Neural cell (in vitro differentiated cells): ENCODE results near the gene BST1. TPM values are rescaled to one million over a fixed set of nuclear protein-coding genes. Genes with fewer than 3 reads are reported as not detected.

Experiments
- H2AFZ ChIP-seq: fragments of 200-600, 300-800 bp; sonication (generic), shearing (Covaris generic); 2 replicates; pipeline ENCODE4 v1.6.0; 2014; ENCODE audit warnings: low read depth, mild to moderate bottlenecking, antibody characterized with exemption, low read length, moderate library complexity
- H3F3A ChIP-seq: fragments of 200-600 bp; shearing (Covaris generic); 2 replicates; pipeline ENCODE4 v1.6.1; 2016; ENCODE audit warnings: mild to moderate bottlenecking, moderate library complexity, mixed read lengths, antibody characterized with exemption, low read length; ENCODE audit not compliant: insufficient read depth, poor library complexity, severe bottlenecking
- H3K27ac ChIP-seq: fragments of 200-600, 300-800 bp; sonication (generic), shearing (Covaris generic); 2 replicates; pipeline ENCODE4 v1.5.1; 2014; ENCODE audit warnings: mild to moderate bottlenecking, low read length, moderate library complexity
- H3K27me3 ChIP-seq: fragments of 300-800, 200-600 bp; sonication (generic), shearing (Covaris generic); 2 replicates; pipeline ENCODE4 v1.6.0; 2014; ENCODE audit warnings: mild to moderate bottlenecking, low read depth, low read length, moderate library complexity; ENCODE audit not compliant: insufficient read depth
- H3K36me3 ChIP-seq: fragments of 300-800, 200-600 bp; sonication (generic), shearing (Covaris generic); 2 replicates; pipeline ENCODE4 v1.5.1; 2014; ENCODE audit warnings: mild to moderate bottlenecking, antibody characterized with exemption, low read length, moderate library complexity; ENCODE audit not compliant: insufficient read depth
- H3K4me2 ChIP-seq: fragments of 300-800, 200-600 bp; sonication (generic), shearing (Covaris generic); 2 replicates; pipeline ENCODE4 v1.6.0; 2014; ENCODE audit warnings: mild to moderate bottlenecking, low read length
- H3K4me3 ChIP-seq: fragments of 300-800, 200-600 bp; sonication (generic), shearing (Covaris generic); 2 replicates; pipeline ENCODE4 v1.5.1; 2014; ENCODE audit warnings: mild to moderate bottlenecking, low read length, moderate library complexity
- H3K79me2 ChIP-seq: fragments of 200-600 bp; shearing (Covaris generic); replicated peaks from 2 replicates; pipeline ENCODE4 v1.6.0; 2014; ENCODE audit warnings: mild to moderate bottlenecking, low read length, moderate library complexity; ENCODE audit not compliant: insufficient read depth
- H3K9ac ChIP-seq: fragments of 300-800, 200-600 bp; sonication (generic), shearing (Covaris generic); 2 replicates; pipeline ENCODE4 v1.6.1; 2016; ENCODE audit warnings: mild to moderate bottlenecking, low read length, mixed read lengths
- H3K9me2 ChIP-seq: fragments of 200-600 bp; shearing (Covaris generic); 2 replicates; pipeline ENCODE4 v1.6.1; 2016; ENCODE audit warnings: mild to moderate bottlenecking, low read length, mixed read lengths; ENCODE audit not compliant: insufficient read depth
- H3K9me3 ChIP-seq: fragments of 200-600, 300-800 bp; sonication (generic), shearing (Covaris generic); 2 replicates; pipeline ENCODE4 v1.6.1; 2016; ENCODE audit warnings: mild to moderate bottlenecking, mixed run types, low read length, moderate library complexity, mixed read lengths
- H4K20me1 ChIP-seq: fragments of 200-600 bp; shearing (Covaris generic); 2 replicates; pipeline ENCODE4 v1.6.1; 2016; ENCODE audit warnings: mild to moderate bottlenecking, mixed run types; ENCODE audit not compliant: insufficient read depth
- CTCF ChIP-seq: fragments of 450-650 bp; IDR thresholded peaks from 2 replicates; pipeline ENCODE4 v1.5.1; 2014; ENCODE audit warnings: antibody characterized with exemption, mild to moderate bottlenecking, moderate library complexity; ENCODE audit not compliant: poor library complexity, severe bottlenecking
- EP300 ChIP-seq: fragments of 450-650 bp; conservative IDR thresholded peaks from 2 replicates; pipeline ENCODE4 v1.6.1; 2014; ENCODE audit warnings: antibody characterized with exemption, mild to moderate bottlenecking, moderate library complexity; ENCODE audit not compliant: poor library complexity, severe bottlenecking
- EZH2 ChIP-seq: fragments of 200-600, 300-800 bp; shearing (Covaris generic), sonication (generic); IDR thresholded peaks from 2 replicates; pipeline ENCODE4 v1.6.1; 2014; ENCODE audit warnings: antibody characterized with exemption, low read length, borderline replicate concordance, mild to moderate bottlenecking; ENCODE audit not compliant: insufficient read depth, poor library complexity, severe bottlenecking
- MXI1 ChIP-seq: fragments of 450-650 bp; conservative IDR thresholded peaks from 2 replicates; pipeline ENCODE4 v1.6.1; 2014; ENCODE audit warnings: antibody characterized with exemption, mild to moderate bottlenecking; ENCODE audit not compliant: poor library complexity, severe bottlenecking
- POLR2AphosphoS5 ChIP-seq: IDR thresholded peaks from 2 replicates; pipeline ENCODE4 v1.6.1; 2012
- RAD21 ChIP-seq: fragments of 450-650 bp; conservative IDR thresholded peaks from 2 replicates; pipeline ENCODE4 v1.6.1; 2014; ENCODE audit warnings: antibody characterized with exemption, mild to moderate bottlenecking, moderate library complexity
- REST ChIP-seq: IDR thresholded peaks from 2 replicates; pipeline ENCODE4 v1.6.1; 2012; ENCODE audit warnings: borderline replicate concordance
- SMC3 ChIP-seq: fragments of 450-650 bp; conservative IDR thresholded peaks from 2 replicates; pipeline ENCODE4 v1.6.1; 2014; ENCODE audit warnings: antibody characterized with exemption, mild to moderate bottlenecking, moderate library complexity; ENCODE audit not compliant: poor library complexity
- TAF1 ChIP-seq: IDR thresholded peaks from 2 replicates; pipeline ENCODE4 v1.6.1; 2012; ENCODE audit warnings: low read depth
- polyA plus RNA-seq: library from polyadenylated mRNA; depleted of rRNA; stranded (reverse); fragments of >200 nt; gene quantifications from 2 replicates; pipeline ENCODE4 v1.2.3, GENCODE V29; 2014

BST1 gene
- polyA plus RNA-seq, 1 donor from 2014 or later = 1.6 TPM

GRCh38 chr4:15744016-15744545 is 41.2 kb downstream of the BST1 start:
- Histone ChIP-seq H4K20me1 (no peaks in the 10 kb centered on the region), H3K27me3 (no peaks in the 10 kb centered on the region), H3K4me3 (no peak overlapping the region), H3K9ac (no peak overlapping the region), H3K36me3 (no peaks in the 10 kb centered on the region), H3F3A (no peaks in the 10 kb centered on the region), H2AFZ (no peak overlapping the region), H3K27ac (no peak overlapping the region), H3K79me2 (no peaks in the 10 kb centered on the region), H3K9me2 (no peaks in the 10 kb centered on the region), H3K4me2 (no peak overlapping the region), H3K9me3 (no peaks in the 10 kb centered on the region)
- TF ChIP-seq CTCF = no peak

GRCh38 chr4:15746110-15746509 is 43.2 kb downstream of the BST1 start:
- no peak overlapping the region for H2AFZ ChIP-seq
- H3K9ac ChIP-seq = no peak overlapping the region

More at GRCh38 chr4:15746110-15746509, 43.2 kb downstream of the BST1 start:
- no peak overlapping the region for H3K27ac ChIP-seq
- no peak overlapping the region for H3K4me2 ChIP-seq
- no peaks in the 10 kb centered on the region for H3K79me2 ChIP-seq
- H3K27me3 ChIP-seq = no peaks in the 10 kb centered on the region
- TF ChIP-seq POLR2AphosphoS5 = no peak
- no peak for TF ChIP-seq TAF1
- no peak for TF ChIP-seq RAD21
- TF ChIP-seq CTCF = no peak
- TF ChIP-seq EP300 = no peak
- no peak for TF ChIP-seq EZH2
- TF ChIP-seq MXI1 = no peak
- no peak for TF ChIP-seq REST
- no peak for TF ChIP-seq SMC3
- no peaks in the 10 kb centered on the region for H3K36me3 ChIP-seq
- H3K4me3 ChIP-seq = no peak overlapping the region
- H3F3A ChIP-seq = no peaks in the 10 kb centered on the region
- no peaks in the 10 kb centered on the region for H3K9me2 ChIP-seq
- H3K9me3 ChIP-seq = no peaks in the 10 kb centered on the region
- H4K20me1 ChIP-seq = no peaks in the 10 kb centered on the region
